ENCODE results near the gene DIAPH1.

DIAPH1 gene

GRCh38 chr5:141477044-141477575 is 141.7 kb downstream of the DIAPH1 start:
- no peak for DNase-seq

DNA sequence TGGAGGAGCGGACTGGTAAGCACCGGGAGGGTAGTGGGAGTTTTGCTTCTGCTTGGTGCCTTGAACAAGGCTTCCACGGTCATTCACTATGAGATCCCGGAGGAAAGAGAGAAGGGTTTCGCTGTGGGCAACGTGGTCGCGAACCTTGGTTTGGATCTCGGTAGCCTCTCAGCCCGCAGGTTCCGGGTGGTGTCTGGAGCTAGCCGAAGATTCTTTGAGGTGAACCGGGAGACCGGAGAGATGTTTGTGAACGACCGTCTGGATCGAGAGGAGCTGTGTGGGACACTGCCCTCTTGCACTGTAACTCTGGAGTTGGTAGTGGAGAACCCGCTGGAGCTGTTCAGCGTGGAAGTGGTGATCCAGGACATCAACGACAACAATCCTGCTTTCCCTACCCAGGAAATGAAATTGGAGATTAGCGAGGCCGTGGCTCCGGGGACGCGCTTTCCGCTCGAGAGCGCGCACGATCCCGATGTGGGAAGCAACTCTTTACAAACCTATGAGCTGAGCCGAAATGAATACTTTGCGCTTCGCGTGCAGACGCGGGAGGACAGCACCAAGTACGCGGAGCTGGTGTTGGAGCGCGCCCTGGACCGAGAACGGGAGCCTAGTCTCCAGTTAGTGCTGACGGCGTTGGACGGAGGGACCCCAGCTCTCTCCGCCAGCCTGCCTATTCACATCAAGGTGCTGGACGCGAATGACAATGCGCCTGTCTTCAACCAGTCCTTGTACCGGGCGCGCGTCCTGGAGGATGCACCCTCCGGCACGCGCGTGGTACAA is 142.5 kb downstream of the DIAPH1 start:
- no peak for DNase-seq

DNA sequence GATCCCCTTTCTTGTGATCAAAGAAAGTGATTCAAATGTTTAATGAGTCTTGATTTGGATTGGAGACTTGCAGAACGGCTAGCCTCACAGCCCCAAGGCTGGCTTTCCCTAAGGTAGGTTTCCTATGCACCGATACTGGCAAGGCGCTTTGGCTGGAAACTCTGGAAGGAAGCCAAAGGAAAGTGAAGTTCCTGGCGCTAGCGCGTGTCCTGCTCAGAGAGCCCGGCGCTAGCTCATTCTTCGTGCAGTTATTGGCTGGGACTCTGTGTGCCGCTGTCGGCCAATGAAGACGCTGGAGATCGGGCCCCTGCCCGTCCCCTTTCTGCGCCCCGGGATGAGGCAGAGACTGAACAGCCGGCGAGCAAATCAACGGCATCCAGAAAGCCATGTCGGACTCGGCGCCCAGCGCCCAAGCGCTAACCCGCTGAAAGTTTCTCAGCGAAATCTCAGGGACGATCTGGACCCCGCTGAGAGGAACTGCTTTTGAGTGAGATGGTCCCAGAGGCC is 143.1 kb downstream of the DIAPH1 start, which contains the start of gene PCDHGC3:
Gene PCDHGC3 (plus strand): TSS at position 342 of the 507 bp plus-strand sequence. CDS start 151 bp downstream, at position 493.
- DNase-seq, result peak; percentile 41

- no peak for DNase-seq
Measured at GRCh38 chr5:141465351-141465750, 153.4 kb downstream of the DIAPH1 start.

Data from CD4-positive, alpha-beta T cell treated with Interleukin-15 for 1 hour (primary cell).